GM19023 (cell line): ENCODE data around the gene PSMC3.

Experiments
- ATAC-seq: cut with Tn5 transposase; IDR thresholded peaks from one replicate; pipeline ENCODE4 v1.9.1; 2021; ENCODE audit warnings: mild to moderate bottlenecking, moderate library complexity; ENCODE audit not compliant: unreplicated experiment

The PSMC3 gene

GRCh38 chr11:47413908-47414684 lies 12.1 kb downstream of the PSMC3 start:
- ATAC-seq = no peak

- no peak for ATAC-seq
Observed at GRCh38 chr11:47413351-47413750, 12.9 kb downstream of the PSMC3 start.

GRCh38 chr11:47411884-47412746 lies 14.1 kb downstream of the PSMC3 start:
- ATAC-seq = no peak

- no peak for ATAC-seq
Observed at GRCh38 chr11:47410370-47411264, 15.6 kb downstream of the PSMC3 start.

- ATAC-seq = no peak
Observed at GRCh38 chr11:47409440-47410369, 16.5 kb downstream of the PSMC3 start.

- peak; percentile 6 for ATAC-seq
Observed at GRCh38 chr11:47408598-47409439, 17.4 kb downstream of the PSMC3 start.

GRCh38 chr11:47407746-47408590 lies 18.3 kb downstream of the PSMC3 start, which contains the start of gene SLC39A13:
Gene SLC39A13, plus strand, starts transcription at chr11:47408590. Its CDS starts 1,505 bp downstream, at chr11:47410095.
- peak; percentile 83 for ATAC-seq

- ATAC-seq = no peak
Observed at GRCh38 chr11:47406896-47407745, 19.1 kb downstream of the PSMC3 start.

- no peak for ATAC-seq
Observed at GRCh38 chr11:47403571-47403970, 22.7 kb downstream of the PSMC3 start.

- no peak for ATAC-seq
Observed at GRCh38 chr11:47403135-47403534, 23.1 kb downstream of the PSMC3 start.

- peak; percentile 56 for ATAC-seq
Observed at GRCh38 chr11:47400768-47401279, 25.4 kb downstream of the PSMC3 start.

- peak; percentile 59 for ATAC-seq
Observed at GRCh38 chr11:47399860-47400767, 26.1 kb downstream of the PSMC3 start.

- no peak for ATAC-seq
Observed at GRCh38 chr11:47398551-47398950, 27.7 kb downstream of the PSMC3 start.

- ATAC-seq = no peak
Observed at GRCh38 chr11:47398011-47398410, 28.2 kb downstream of the PSMC3 start.

GRCh38 chr11:47396049-47396320 lies 30.3 kb downstream of the PSMC3 start:
- ATAC-seq = no peak
